ENCODE measurements around the gene ADAP2. TPM values are rescaled to one million over a fixed set of nuclear protein-coding genes. Genes with fewer than 3 reads are reported as not detected.

Gene ADAP2
- total RNA-seq, 4 donors from 2014 or later = 3.0 to 15.0 (median 9.4) TPM

DNA sequence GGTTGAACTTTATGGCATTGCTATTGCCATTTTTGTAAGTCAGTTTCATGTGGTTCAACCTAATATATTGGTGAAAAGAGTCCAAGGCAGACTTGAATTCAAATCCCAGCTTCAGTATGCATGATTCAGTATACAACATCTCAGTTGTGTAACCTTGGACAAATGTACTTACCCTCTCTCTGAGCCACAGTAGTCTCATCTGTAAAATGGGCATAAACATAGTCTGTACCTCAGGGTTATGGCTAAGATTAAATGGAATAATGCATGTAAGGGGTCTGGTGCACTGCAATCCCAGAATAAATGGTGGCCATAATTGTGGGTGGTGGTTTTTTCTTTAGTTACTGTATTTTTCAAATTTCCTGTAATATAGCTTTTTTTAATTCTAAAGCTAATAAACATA, 4.7 kb upstream of the ADAP2 start:
- no peak for DNase-seq
- Histone ChIP-seq H3K4me1 (peaks cover 8 to 22% (median 11%) of the 10 kb centered on the region in 3 donors), H3K27ac (no peak overlapping the region), H3K9me3 (no peaks in the 10 kb centered on the region), H3K27me3 (peaks cover 0 to 16% (median 1%) of the 10 kb centered on the region in 4 donors), H3K4me3 (no peak overlapping the region), H3K36me3 (no peaks in the 10 kb centered on the region)
- TF ChIP-seq POLR2A (IDR thresholded peaks at IDR 0.05) = no peak
- TF ChIP-seq, protein P1, sequence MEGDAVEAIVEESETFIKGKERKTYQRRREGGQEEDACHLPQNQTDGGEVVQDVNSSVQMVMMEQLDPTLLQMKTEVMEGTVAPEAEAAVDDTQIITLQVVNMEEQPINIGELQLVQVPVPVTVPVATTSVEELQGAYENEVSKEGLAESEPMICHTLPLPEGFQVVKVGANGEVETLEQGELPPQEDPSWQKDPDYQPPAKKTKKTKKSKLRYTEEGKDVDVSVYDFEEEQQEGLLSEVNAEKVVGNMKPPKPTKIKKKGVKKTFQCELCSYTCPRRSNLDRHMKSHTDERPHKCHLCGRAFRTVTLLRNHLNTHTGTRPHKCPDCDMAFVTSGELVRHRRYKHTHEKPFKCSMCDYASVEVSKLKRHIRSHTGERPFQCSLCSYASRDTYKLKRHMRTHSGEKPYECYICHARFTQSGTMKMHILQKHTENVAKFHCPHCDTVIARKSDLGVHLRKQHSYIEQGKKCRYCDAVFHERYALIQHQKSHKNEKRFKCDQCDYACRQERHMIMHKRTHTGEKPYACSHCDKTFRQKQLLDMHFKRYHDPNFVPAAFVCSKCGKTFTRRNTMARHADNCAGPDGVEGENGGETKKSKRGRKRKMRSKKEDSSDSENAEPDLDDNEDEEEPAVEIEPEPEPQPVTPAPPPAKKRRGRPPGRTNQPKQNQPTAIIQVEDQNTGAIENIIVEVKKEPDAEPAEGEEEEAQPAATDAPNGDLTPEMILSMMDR (IDR thresholded peaks at IDR 0.05) = no peak
- intact Hi-C loops (cut with DNase I) = no loop called here

DNA sequence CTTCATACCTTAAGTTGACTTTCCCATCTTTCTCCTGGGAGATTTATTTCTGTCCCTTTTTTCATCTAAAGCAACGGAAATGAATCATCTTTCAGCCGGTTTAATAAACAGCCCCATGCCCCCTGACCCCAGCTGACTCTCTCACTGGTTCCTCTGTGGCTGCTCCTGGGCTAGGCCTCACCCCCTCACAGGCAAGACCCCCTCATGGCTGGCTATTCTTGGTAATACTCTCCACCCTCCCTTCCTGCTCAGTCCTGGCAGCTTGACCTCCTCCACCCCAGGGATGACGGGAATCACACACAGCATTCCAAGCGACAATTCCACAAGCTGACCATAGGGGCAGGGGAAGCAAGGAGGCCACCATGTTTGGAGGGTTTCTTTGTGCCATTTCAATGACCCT, 1.5 kb upstream of the ADAP2 start:
- intact Hi-C loops (cut with DNase I) = no loop called here
- peaks cover 0 to 47% (median 10%) of the 10 kb centered on the region in 4 donors for H3K27me3 ChIP-seq
- no peaks in the 10 kb centered on the region for H3K36me3 ChIP-seq
- DNase-seq = no peak
- TF ChIP-seq, protein P1 (IDR thresholded peaks at IDR 0.05) = peak in 1 of 6 experiments; percentile 5
- TF ChIP-seq POLR2A (IDR thresholded peaks at IDR 0.05) = no peak
- peak overlapping the region in 1 of 4 donors; percentile 5 for H3K27ac ChIP-seq
- H3K9me3 ChIP-seq = no peaks in the 10 kb centered on the region
- peaks cover 16 to 31% (median 20%) of the 10 kb centered on the region in 3 donors for H3K4me1 ChIP-seq
- no peak overlapping the region for H3K4me3 ChIP-seq
- WGBS, 2 donors = 52 to 54% methylated on average over 3 of the region's 4 CpGs

DNA sequence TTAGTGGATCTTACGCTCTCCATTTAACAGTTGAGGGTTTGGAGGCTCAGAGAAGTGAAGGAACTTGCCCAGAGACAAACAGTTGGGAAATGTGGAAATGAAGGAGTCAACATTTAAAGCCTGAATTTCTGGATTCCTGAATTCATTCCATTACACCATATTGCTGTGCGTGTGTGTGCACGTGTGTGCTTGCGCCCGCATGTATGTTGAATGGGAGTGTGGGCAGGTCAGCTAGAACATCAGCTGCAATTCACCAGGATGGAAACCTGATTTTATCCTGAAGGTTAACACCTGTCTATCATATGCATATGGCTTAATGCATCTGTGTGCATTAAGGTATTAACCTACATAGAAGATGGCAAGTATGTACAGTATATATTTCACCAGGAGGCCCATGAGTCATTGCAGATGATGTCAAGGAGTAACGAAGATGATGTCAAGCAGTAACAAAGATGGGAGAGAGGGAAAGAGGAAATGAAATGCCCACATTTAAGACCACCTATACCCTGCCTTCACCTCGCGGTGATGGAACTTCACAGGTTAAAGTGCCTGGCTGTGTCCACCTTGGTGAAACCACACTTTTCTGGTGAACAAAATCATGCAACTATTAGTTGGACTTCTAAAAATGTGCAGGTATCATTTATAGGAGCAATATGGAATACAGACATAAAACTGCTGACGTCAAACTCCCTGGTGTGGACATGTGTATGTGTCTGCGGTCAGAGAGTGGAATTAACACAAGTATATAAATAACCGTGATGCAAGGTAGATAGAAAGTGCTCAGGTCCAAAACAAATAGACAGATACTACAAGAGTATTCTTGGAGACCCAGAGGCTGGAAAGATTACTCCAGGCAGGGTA, 832 bp upstream of the ADAP2 start:
- Histone ChIP-seq H3K27ac (peak overlapping the region in 2 of 4 donors; percentile 72 to 75), H3K27me3 (peaks cover 0 to 52% (median 10%) of the 10 kb centered on the region in 4 donors), H3K9me3 (no peaks in the 10 kb centered on the region), H3K4me1 (peaks cover 16 to 31% (median 20%) of the 10 kb centered on the region in 3 donors), H3K4me3 (peak overlapping the region in 2 of 4 donors; percentile 66 to 81), H3K36me3 (no peaks in the 10 kb centered on the region)
- intact Hi-C loops (cut with DNase I) = no loop called here
- WGBS, 2 donors = 60 to 70% methylated on average over 11 of the region's 11 CpGs
- DNase-seq = no peak
- TF ChIP-seq POLR2A (IDR thresholded peaks at IDR 0.05) = no peak
- TF ChIP-seq, protein P1 (IDR thresholded peaks at IDR 0.05) = no peak

DNA sequence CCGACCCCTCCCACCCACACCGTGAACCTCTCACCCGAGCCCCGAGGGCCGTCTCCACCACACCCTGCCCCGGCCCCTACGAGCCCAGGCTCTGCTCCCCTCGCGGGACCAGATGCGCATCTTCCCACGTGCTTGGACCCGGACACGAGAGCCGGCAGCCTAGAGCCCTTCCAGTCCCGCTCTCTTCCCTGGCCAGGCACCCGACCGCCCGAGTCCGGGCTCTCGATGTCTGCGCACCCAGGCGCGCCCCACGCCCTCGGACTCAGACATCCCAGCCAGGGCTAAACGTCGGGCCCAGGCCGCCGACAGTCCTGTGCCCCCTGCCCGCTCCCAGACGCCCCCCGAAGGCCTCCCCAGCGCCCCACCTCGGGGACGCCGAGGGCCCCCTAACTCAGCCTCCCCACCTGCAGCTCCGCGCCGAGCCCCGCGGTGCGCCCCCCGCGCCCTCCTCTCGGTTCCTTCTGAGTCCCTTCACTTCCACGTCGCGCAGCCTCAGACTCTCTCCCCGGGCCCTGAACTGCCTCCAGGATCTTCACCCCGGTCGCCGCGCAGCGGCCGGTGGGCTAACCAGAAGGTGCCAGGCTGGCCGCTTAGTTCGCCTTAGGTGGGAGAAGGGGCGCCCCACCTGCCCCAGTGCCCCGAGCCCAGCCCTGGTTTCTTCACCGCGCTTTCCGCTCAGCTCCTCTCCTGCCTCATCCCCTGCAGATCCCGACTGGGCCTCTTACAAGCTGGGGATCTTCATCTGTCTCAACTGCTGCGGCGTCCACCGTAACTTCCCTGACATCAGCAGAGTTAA, 688 bp downstream of the ADAP2 start:
- Histone ChIP-seq H3K4me3 (peak overlapping the region; percentile 48 to 81 (median 58)), H3K9me3 (no peaks in the 10 kb centered on the region), H3K27me3 (peaks cover 0 to 62% (median 10%) of the 10 kb centered on the region in 4 donors), H3K4me1 (peaks cover 16 to 31% (median 20%) of the 10 kb centered on the region in 3 donors), H3K27ac (peak overlapping the region; percentile 32 to 75 (median 53)), H3K36me3 (no peaks in the 10 kb centered on the region)
- intact Hi-C loops (cut with DNase I) = no loop called here
- 8 to 33% methylated on average over 8 to 23 of the region's 66 CpGs for WGBS, 2 donors
- no peak for DNase-seq
- TF ChIP-seq, protein P1 (IDR thresholded peaks at IDR 0.05) = no peak
- TF ChIP-seq POLR2A (IDR thresholded peaks at IDR 0.05) = peak in 1 of 4 donors; percentile 12
